Panc1 (cell line): Measurements from ENCODE around the gene CFAP74. TPM values are rescaled to one million over a fixed set of nuclear protein-coding genes. Genes with fewer than 3 reads are reported as not detected.

Source experiments
- ATAC-seq: fragments of 200-7000 bp; cut with Tn5 transposase; 2 replicates; pipeline ENCODE4 v1.9.1; 2020; ENCODE audit warnings: mild to moderate bottlenecking, moderate library complexity
- BruUV-seq: library from RNA; stranded (reverse); fragments of 400-500 nt; replicated peaks from 2 replicates; lab custom pipeline; 2021; lab: Mats Ljungman, UMichigan
- CTCF ChIA-PET: fragments of 300-600 bp; sonication (Branson Sonifier 250); formaldehyde crosslinking; loops from one replicate; lab custom pipeline; 2022; ENCODE audit warnings: antibody characterized with exemption; lab: Charles Lee
- POLR2A ChIA-PET: fragments of 300-600 bp; sonication (Branson Sonifier 250); formaldehyde crosslinking; loops from one replicate; lab custom pipeline; 2022; ENCODE audit warnings: antibody characterized with exemption; lab: Charles Lee
- DNase-seq: peaks from one replicate; pipeline ENCODE4 v3.0.0-alpha.2; 2010; ENCODE audit warnings: low read depth, low spot score
- H3K27ac ChIP-seq: 2 replicates; pipeline ENCODE4 v1.5.1; 2011; ENCODE audit warnings: mild to moderate bottlenecking, low read length, inconsistent platforms
- H3K27me3 ChIP-seq: fragments of 200-500 bp; sonication (Bioruptor generic); 2 replicates; pipeline ENCODE4 v1.6.0; 2014; ENCODE audit warnings: low read length, inconsistent platforms; ENCODE audit not compliant: control insufficient read depth, insufficient read depth
- H3K36me3 ChIP-seq: fragments of 200-500 bp; sonication (Bioruptor generic); 2 replicates; pipeline ENCODE4 v1.5.1; 2014; ENCODE audit warnings: inconsistent platforms, mild to moderate bottlenecking, low read length, moderate library complexity; ENCODE audit not compliant: control insufficient read depth, insufficient read depth
- H3K4me1 ChIP-seq: 2 replicates; pipeline ENCODE4 v1.5.1; 2011; ENCODE audit warnings: inconsistent platforms, mild to moderate bottlenecking, low read length, moderate library complexity; ENCODE audit not compliant: control insufficient read depth, insufficient read depth
- H3K4me3 ChIP-seq, 2 experiments: 2 replicates each; pipeline ENCODE4 v1.5.1; 2011 to 2012; ENCODE audit warnings: low read depth in 2 of 2, low read length in 2 of 2, mild to moderate bottlenecking in 2 of 2, inconsistent platforms in 1 of 2, moderate library complexity in 1 of 2
- H3K9me3 ChIP-seq: fragments of 200-500 bp; sonication (Bioruptor generic); 2 replicates; pipeline ENCODE4 v1.5.1; 2014; ENCODE audit warnings: low read depth, mild to moderate bottlenecking, inconsistent platforms, low read length, moderate library complexity; ENCODE audit not compliant: control insufficient read depth, insufficient read depth
- CTCF ChIP-seq: fragments of 450-650 bp; IDR thresholded peaks from 2 replicates; pipeline ENCODE4 v1.5.1; 2017; ENCODE audit warnings: mild to moderate bottlenecking
- POLR2AphosphoS5 ChIP-seq: IDR thresholded peaks from 2 replicates; pipeline ENCODE4 v1.6.1; 2012; ENCODE audit warnings: mild to moderate bottlenecking, low read depth, low read length, moderate library complexity
- SIN3A ChIP-seq: IDR thresholded peaks from 2 replicates; pipeline ENCODE4 v1.6.1; 2012; ENCODE audit warnings: low read depth, mild to moderate bottlenecking, low read length, moderate library complexity, borderline replicate concordance; ENCODE audit not compliant: insufficient read depth
- TCF7L2 ChIP-seq: IDR thresholded peaks from 2 replicates; pipeline ENCODE4 v1.6.1; 2011; ENCODE audit warnings: mild to moderate bottlenecking, low read depth, low read length, inconsistent platforms
- in situ Hi-C: cut with HindIII; loops from 2 replicates; pipeline ENCODE4 v1.10.0; 2016; ENCODE audit warnings: low sequenced_read_pairs, low pct_unique_long_range_greater_than_20kb
- intact Hi-C: fragments of 100-400 bp; cut with micrococcal nuclease; formaldehyde crosslinking; loops from one replicate; pipeline ENCODE4 v1.10.0; 2022; ENCODE audit not compliant: unreplicated experiment
- total RNA-seq: library from RNA; stranded (reverse); gene quantifications from one replicate; pipeline ENCODE4 v1.2.1, GENCODE V29; 2021; ENCODE audit not compliant: unreplicated experiment
- TF ChIP-seq, protein P1 (sequence below), 2 experiments: IDR thresholded peaks; 2 replicates each; pipeline ENCODE4 v1.6.1; 2011 to 2012; ENCODE audit warnings: low read depth in 2 of 2, control low read depth in 1 of 2, low read length in 1 of 2, mild to moderate bottlenecking in 1 of 2, moderate library complexity in 1 of 2; ENCODE audit not compliant: insufficient read depth in 1 of 2

CFAP74 gene
- total RNA-seq, 1 experiment from 2014 or later: not detected

DNA sequence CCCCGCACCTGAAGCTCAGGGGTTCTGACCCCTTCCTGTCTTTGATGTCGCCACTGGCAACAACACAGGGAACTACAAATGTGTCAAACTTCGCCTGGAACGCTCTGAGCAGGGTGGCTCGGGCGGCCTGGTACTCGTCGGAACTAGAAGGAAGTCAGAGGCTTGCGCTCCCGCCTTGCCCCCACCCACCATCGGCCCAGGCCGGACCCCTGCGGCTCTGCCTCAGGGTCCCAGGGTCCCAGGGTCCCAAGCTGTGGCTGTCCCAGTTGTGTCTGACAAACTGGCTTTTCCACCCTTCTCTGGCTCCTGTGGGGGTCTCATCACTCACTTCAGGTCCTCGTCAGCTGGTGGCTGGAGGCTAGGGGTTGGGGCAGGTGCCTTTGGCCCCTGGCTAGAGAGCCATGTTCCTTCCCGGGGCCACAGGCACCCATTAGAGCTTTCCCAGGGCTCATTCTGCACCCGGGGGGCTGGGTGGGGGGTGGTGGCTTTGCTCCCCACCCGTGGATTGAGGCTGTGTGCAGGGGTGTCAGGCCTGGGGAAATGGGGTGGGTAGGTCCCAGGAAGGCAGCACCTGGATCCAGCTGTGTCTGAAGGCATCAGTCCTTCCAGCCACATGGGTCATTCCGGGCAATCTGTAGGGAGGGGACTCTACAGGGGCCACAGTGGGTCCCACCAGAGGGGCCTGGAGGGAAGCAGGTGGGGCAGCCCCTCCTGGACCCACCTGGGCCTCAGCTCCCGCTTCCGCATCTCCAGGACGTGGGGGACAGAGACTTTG is 76.5 kb downstream of the CFAP74 start:
- intact Hi-C loops: no loop called here

GRCh38 chr1:1926346-1926811 is 77.2 kb downstream of the CFAP74 start:
- Histone ChIP-seq H3K27me3 (no peaks in the 10 kb centered on the region), H3K4me3 (no peak overlapping the region), H3K9me3 (no peaks in the 10 kb centered on the region), H3K36me3 (no peaks in the 10 kb centered on the region), H3K27ac (no peak overlapping the region), H3K4me1 (no peaks in the 10 kb centered on the region)
- BruUV-seq: no TSS peak
- POLR2A ChIA-PET: no interaction called here
- in situ Hi-C loops (no loop called here), intact Hi-C loops (no loop called here)
- DNase-seq (no peak), ATAC-seq (no peak)
- CTCF ChIA-PET: interaction anchor here (0.6 to 0.7 kb wide), 2 partner anchors 18 to 22 kb away, joined by 3 read pairs; no protein-coding TSS in a partner anchor
- TF ChIP-seq POLR2AphosphoS5 (no peak), SIN3A (no peak), CTCF (no peak), TCF7L2 (no peak)
- TF ChIP-seq, protein P1, sequence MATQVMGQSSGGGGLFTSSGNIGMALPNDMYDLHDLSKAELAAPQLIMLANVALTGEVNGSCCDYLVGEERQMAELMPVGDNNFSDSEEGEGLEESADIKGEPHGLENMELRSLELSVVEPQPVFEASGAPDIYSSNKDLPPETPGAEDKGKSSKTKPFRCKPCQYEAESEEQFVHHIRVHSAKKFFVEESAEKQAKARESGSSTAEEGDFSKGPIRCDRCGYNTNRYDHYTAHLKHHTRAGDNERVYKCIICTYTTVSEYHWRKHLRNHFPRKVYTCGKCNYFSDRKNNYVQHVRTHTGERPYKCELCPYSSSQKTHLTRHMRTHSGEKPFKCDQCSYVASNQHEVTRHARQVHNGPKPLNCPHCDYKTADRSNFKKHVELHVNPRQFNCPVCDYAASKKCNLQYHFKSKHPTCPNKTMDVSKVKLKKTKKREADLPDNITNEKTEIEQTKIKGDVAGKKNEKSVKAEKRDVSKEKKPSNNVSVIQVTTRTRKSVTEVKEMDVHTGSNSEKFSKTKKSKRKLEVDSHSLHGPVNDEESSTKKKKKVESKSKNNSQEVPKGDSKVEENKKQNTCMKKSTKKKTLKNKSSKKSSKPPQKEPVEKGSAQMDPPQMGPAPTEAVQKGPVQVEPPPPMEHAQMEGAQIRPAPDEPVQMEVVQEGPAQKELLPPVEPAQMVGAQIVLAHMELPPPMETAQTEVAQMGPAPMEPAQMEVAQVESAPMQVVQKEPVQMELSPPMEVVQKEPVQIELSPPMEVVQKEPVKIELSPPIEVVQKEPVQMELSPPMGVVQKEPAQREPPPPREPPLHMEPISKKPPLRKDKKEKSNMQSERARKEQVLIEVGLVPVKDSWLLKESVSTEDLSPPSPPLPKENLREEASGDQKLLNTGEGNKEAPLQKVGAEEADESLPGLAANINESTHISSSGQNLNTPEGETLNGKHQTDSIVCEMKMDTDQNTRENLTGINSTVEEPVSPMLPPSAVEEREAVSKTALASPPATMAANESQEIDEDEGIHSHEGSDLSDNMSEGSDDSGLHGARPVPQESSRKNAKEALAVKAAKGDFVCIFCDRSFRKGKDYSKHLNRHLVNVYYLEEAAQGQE (IDR thresholded peaks at IDR 0.05; ENCODE audit: insufficient read depth in 1 of 2, low read depth in 2 of 2, low read length in 1 of 2): no peak

More for the DNA sequence above, 76.5 kb downstream of the CFAP74 start:
- Histone ChIP-seq H3K9me3 (no peaks in the 10 kb centered on the region), H3K27me3 (no peaks in the 10 kb centered on the region), H3K27ac (no peak overlapping the region), H3K4me1 (no peaks in the 10 kb centered on the region), H3K4me3 (no peak overlapping the region), H3K36me3 (no peaks in the 10 kb centered on the region)
- ChIA-PET CTCF (interaction anchor here (0.6 to 0.7 kb wide), 2 partner anchors 17 to 18 kb away, joined by 3 to 14 read pairs; no protein-coding TSS in a partner anchor), POLR2A (interaction anchor here (0.6 kb wide), 1 partner anchor 8 kb away, joined by 14 read pairs; no protein-coding TSS in a partner anchor)
- no TSS peak for BruUV-seq
- DNase-seq (no peak), ATAC-seq (no peak)
- in situ Hi-C loops: no loop called here
- no peak for TF ChIP-seq TCF7L2
- TF ChIP-seq POLR2AphosphoS5: no peak
- TF ChIP-seq SIN3A: no peak
- TF ChIP-seq CTCF: no peak
- TF ChIP-seq, protein P1 (IDR thresholded peaks at IDR 0.05; ENCODE audit: insufficient read depth in 1 of 2, low read depth in 2 of 2, low read length in 1 of 2): no peak
